HepG2 (cell line): ENCODE measurements around the gene ACADSB. TPM values are rescaled to one million over a fixed set of nuclear protein-coding genes. Genes with fewer than 3 reads are reported as not detected.

ENCODE experiments used
- CCDC6 ChIP-seq: sonication (generic); formaldehyde crosslinking; IDR thresholded peaks from 2 replicates; pipeline ENCODE4 v1.8.1; 2022; ENCODE audit warnings: mild to moderate bottlenecking, missing genetic modification reagents, moderate library complexity
- ISX ChIP-seq: sonication (generic); formaldehyde crosslinking; conservative IDR thresholded peaks from 2 replicates; pipeline ENCODE4 v1.5.0; 2020; ENCODE audit warnings: missing genetic modification reagents
- MATR3 ChIP-seq: sonication (generic); formaldehyde crosslinking; IDR thresholded peaks from 2 replicates; pipeline ENCODE4 v1.4.0; 2020; ENCODE audit warnings: missing genetic modification reagents
- MED13 ChIP-seq: sonication (generic); formaldehyde crosslinking; IDR thresholded peaks from 2 replicates; pipeline ENCODE4 v1.5.0; 2020; ENCODE audit warnings: missing genetic modification reagents
- SCMH1 ChIP-seq: sonication (generic); formaldehyde crosslinking; IDR thresholded peaks from 2 replicates; pipeline ENCODE4 v1.9.0; 2021; ENCODE audit warnings: missing genetic modification reagents, mild to moderate bottlenecking, borderline replicate concordance
- SRSF9 ChIP-seq: fragments of 200-400 bp; formaldehyde crosslinking; IDR thresholded peaks from 2 replicates; pipeline ENCODE4 v1.6.1; 2018; ENCODE audit warnings: borderline replicate concordance, mild to moderate bottlenecking, low read depth, low read length; ENCODE audit not compliant: insufficient read depth, poor library complexity, severe bottlenecking
- TCF12 ChIP-seq, 2 experiments: fragments of 450-650 bp in 1 of 2; sonication (generic) in 1 of 2; formaldehyde crosslinking in 1 of 2; IDR thresholded peaks; 2 replicates each; pipeline versions ENCODE4 v1.6.1 to v1.8.0; 2017 to 2022; ENCODE audit warnings: antibody characterized with exemption in 1 of 2, mild to moderate bottlenecking in 1 of 2, missing genetic modification reagents in 1 of 2, moderate library complexity in 1 of 2
- ZNF543 ChIP-seq: sonication (generic); formaldehyde crosslinking; IDR thresholded peaks from 2 replicates; pipeline ENCODE4 v1.4.0; 2020; ENCODE audit warnings: mild to moderate bottlenecking, missing genetic modification reagents
- ZNF766 ChIP-seq: sonication (generic); formaldehyde crosslinking; IDR thresholded peaks from 2 replicates; pipeline ENCODE4 v1.5.0; 2020; ENCODE audit warnings: missing genetic modification reagents, borderline replicate concordance
- polyA plus RNA-seq, 8 experiments: library from polyadenylated mRNA; depleted of rRNA in 3 of 8; stranded (reverse) in 7 of 8; unstranded in 1 of 8; fragments of >200 nt; fragmentation: Illumina TruSeq in 4 of 8; extraction: Trizol in 4 of 8; gene quantifications; 2 replicates each; pipeline versions ENCODE4 v1.2.1 to v1.2.3, GENCODE V29; 2011 to 2016; ENCODE audit warnings: low read depth in 4 of 8, missing spikeins in 1 of 8, mixed read lengths in 1 of 8; ENCODE audit not compliant: insufficient read depth in 1 of 8
- total RNA-seq, 5 experiments: library from RNA; depleted of rRNA; stranded (reverse); fragments of >200 nt; fragmentation: Illumina TruSeq; extraction: Trizol; gene quantifications; 2 replicates each; pipeline ENCODE4 v1.2.3, GENCODE V29; 2016; ENCODE audit warnings: low read depth in 1 of 5
- TF ChIP-seq, protein P1 (sequence below): sonication (generic); formaldehyde crosslinking; IDR thresholded peaks from 2 replicates; pipeline ENCODE4 v1.4.0; 2020; ENCODE audit warnings: missing genetic modification reagents, borderline replicate concordance
- TF ChIP-seq, protein P2 (sequence below): IDR thresholded peaks from 2 replicates; pipeline ENCODE4 v1.6.1; 2016; ENCODE audit warnings: missing compliant biosample characterization, missing genetic modification reagents, borderline replicate concordance
- TF ChIP-seq, protein P3 (sequence below): fragments of 450-650 bp; IDR thresholded peaks from 2 replicates; pipeline ENCODE4 v1.6.1; 2016
- TF ChIP-seq, protein P4 (sequence below): sonication (generic); formaldehyde crosslinking; conservative IDR thresholded peaks from 2 replicates; pipeline ENCODE4 v1.8.0; 2022; ENCODE audit warnings: mild to moderate bottlenecking, moderate library complexity, missing genetic modification reagents
- TF ChIP-seq, protein P5 (sequence below): sonication (generic); formaldehyde crosslinking; IDR thresholded peaks from 2 replicates; pipeline ENCODE4 v1.8.1; 2023; ENCODE audit warnings: mild to moderate bottlenecking, missing genetic modification reagents

ACADSB gene
- total and polyA plus RNA-seq, 2 of the 13 experiments (the other 11 are each of a cell fraction or from before 2014, with no cell fraction given): 80.0 to 87.6 TPM

DNA sequence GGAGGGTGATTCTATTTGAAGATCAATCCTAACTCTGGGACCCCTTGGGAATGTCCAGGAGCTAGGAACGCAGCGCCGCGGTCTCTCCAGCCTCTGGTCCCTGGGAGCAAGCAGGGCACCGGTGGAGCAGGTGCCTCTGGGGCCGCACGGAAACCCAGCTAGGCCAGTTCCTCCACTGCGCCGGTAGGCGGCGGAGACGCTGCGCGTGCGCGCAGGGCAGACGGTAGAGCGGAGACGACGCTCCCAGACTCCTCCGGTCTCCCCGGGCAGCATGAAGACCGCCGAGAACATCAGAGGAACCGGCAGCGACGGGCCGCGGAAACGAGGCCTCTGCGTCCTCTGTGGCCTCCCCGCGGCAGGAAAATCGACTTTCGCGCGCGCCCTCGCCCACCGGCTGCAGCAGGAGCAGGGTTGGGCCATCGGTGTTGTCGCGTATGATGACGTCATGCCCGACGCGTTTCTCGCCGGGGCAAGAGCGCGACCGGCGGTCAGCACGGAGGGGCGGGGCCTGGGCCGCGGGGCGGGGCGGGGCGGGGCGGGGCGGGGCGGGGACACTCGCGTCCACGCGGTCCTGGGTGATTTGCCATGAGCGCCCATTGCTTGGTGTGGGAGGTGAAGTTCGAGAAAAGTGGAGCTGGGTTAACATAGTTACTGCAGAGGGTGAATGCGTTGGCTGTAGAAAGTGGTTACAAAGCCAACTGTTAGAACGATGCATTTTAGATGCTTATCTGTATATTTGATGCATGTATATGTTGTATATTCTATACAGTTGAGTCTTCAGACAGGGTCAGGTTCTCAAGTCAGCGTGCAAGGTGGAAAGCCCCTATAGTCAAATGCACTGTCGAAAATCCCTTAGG lies 28.4 kb upstream of the ACADSB start, which contains the start of gene PSTK (continued):
- TF ChIP-seq, protein P1, sequence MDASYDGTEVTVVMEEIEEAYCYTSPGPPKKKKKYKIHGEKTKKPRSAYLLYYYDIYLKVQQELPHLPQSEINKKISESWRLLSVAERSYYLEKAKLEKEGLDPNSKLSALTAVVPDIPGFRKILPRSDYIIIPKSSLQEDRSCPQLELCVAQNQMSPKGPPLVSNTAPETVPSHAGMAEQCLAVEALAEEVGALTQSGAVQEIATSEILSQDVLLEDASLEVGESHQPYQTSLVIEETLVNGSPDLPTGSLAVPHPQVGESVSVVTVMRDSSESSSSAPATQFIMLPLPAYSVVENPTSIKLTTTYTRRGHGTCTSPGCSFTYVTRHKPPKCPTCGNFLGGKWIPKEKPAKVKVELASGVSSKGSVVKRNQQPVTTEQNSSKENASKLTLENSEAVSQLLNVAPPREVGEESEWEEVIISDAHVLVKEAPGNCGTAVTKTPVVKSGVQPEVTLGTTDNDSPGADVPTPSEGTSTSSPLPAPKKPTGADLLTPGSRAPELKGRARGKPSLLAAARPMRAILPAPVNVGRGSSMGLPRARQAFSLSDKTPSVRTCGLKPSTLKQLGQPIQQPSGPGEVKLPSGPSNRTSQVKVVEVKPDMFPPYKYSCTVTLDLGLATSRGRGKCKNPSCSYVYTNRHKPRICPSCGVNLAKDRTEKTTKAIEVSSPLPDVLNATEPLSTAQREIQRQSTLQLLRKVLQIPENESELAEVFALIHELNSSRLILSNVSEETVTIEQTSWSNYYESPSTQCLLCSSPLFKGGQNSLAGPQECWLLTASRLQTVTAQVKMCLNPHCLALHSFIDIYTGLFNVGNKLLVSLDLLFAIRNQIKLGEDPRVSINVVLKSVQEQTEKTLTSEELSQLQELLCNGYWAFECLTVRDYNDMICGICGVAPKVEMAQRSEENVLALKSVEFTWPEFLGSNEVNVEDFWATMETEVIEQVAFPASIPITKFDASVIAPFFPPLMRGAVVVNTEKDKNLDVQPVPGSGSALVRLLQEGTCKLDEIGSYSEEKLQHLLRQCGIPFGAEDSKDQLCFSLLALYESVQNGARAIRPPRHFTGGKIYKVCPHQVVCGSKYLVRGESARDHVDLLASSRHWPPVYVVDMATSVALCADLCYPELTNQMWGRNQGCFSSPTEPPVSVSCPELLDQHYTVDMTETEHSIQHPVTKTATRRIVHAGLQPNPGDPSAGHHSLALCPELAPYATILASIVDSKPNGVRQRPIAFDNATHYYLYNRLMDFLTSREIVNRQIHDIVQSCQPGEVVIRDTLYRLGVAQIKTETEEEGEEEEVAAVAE (CRISPR knock-in tag): peak; percentile 35; the same call in 1 of the 2 replicates
- TF ChIP-seq MED13 (CRISPR knock-in tag) (peak; percentile 76; the same call in 1 of the 2 replicates), TCF12 (IDR thresholded peaks at IDR 0.05) (no peak), TCF12 (CRISPR knock-in tag; IDR thresholded peaks at IDR 0.05) (no peak), CCDC6 (CRISPR knock-in tag) (peak; percentile 68; the same call in 1 of the 2 replicates), ZNF766 (CRISPR knock-in tag) (peak; percentile 83; the same call in 1 of the 2 replicates), MATR3 (no peak), ISX (CRISPR knock-in tag) (no peak), SRSF9 (no peak), ZNF543 (CRISPR knock-in tag) (no peak), SCMH1 (CRISPR knock-in tag) (no peak)
- TF ChIP-seq, protein P2, sequence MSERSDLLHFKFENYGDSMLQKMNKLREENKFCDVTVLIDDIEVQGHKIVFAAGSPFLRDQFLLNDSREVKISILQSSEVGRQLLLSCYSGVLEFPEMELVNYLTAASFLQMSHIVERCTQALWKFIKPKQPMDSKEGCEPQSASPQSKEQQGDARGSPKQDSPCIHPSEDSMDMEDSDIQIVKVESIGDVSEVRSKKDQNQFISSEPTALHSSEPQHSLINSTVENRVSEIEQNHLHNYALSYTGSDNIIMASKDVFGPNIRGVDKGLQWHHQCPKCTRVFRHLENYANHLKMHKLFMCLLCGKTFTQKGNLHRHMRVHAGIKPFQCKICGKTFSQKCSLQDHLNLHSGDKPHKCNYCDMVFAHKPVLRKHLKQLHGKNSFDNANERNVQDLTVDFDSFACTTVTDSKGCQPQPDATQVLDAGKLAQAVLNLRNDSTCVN (CRISPR knock-in tag): peak; percentile 29; the same call in 1 of the 2 replicates
- TF ChIP-seq, protein P3, sequence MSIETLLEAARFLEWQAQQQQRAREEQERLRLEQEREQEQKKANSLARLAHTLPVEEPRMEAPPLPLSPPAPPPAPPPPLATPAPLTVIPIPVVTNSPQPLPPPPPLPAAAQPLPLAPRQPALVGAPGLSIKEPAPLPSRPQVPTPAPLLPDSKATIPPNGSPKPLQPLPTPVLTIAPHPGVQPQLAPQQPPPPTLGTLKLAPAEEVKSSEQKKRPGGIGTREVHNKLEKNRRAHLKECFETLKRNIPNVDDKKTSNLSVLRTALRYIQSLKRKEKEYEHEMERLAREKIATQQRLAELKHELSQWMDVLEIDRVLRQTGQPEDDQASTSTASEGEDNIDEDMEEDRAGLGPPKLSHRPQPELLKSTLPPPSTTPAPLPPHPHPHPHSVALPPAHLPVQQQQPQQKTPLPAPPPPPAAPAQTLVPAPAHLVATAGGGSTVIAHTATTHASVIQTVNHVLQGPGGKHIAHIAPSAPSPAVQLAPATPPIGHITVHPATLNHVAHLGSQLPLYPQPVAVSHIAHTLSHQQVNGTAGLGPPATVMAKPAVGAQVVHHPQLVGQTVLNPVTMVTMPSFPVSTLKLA: no peak; the same call in 1 of the 2 replicates
- TF ChIP-seq, protein P4, sequence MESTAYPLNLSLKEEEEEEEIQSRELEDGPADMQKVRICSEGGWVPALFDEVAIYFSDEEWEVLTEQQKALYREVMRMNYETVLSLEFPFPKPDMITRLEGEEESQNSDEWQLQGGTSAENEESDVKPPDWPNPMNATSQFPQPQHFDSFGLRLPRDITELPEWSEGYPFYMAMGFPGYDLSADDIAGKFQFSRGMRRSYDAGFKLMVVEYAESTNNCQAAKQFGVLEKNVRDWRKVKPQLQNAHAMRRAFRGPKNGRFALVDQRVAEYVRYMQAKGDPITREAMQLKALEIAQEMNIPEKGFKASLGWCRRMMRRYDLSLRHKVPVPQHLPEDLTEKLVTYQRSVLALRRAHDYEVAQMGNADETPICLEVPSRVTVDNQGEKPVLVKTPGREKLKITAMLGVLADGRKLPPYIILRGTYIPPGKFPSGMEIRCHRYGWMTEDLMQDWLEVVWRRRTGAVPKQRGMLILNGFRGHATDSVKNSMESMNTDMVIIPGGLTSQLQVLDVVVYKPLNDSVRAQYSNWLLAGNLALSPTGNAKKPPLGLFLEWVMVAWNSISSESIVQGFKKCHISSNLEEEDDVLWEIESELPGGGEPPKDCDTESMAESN (CRISPR knock-in tag): peak; percentile 72; the same call in 1 of the 2 replicates
- TF ChIP-seq, protein P5, sequence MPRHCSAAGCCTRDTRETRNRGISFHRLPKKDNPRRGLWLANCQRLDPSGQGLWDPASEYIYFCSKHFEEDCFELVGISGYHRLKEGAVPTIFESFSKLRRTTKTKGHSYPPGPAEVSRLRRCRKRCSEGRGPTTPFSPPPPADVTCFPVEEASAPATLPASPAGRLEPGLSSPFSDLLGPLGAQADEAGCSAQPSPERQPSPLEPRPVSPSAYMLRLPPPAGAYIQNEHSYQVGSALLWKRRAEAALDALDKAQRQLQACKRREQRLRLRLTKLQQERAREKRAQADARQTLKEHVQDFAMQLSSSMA (CRISPR knock-in tag): no peak
